Measurements from ENCODE around the gene ECEL1. TPM values are rescaled to one million over a fixed set of nuclear protein-coding genes. Genes with fewer than 3 reads are reported as not detected.

ECEL1 gene
- total and polyA plus RNA-seq, 8 donors = 0.10 to 0.64 (median 0.39) TPM

GRCh38 chr2:232484628-232485347, 2.8 kb downstream of the ECEL1 start:
- intact Hi-C loops (cut with DNase I) = no loop called here
- no peaks in the 10 kb centered on the region for H3K9me3 ChIP-seq
- no peak for ATAC-seq
- TF ChIP-seq, protein P1, sequence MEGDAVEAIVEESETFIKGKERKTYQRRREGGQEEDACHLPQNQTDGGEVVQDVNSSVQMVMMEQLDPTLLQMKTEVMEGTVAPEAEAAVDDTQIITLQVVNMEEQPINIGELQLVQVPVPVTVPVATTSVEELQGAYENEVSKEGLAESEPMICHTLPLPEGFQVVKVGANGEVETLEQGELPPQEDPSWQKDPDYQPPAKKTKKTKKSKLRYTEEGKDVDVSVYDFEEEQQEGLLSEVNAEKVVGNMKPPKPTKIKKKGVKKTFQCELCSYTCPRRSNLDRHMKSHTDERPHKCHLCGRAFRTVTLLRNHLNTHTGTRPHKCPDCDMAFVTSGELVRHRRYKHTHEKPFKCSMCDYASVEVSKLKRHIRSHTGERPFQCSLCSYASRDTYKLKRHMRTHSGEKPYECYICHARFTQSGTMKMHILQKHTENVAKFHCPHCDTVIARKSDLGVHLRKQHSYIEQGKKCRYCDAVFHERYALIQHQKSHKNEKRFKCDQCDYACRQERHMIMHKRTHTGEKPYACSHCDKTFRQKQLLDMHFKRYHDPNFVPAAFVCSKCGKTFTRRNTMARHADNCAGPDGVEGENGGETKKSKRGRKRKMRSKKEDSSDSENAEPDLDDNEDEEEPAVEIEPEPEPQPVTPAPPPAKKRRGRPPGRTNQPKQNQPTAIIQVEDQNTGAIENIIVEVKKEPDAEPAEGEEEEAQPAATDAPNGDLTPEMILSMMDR (IDR thresholded peaks at IDR 0.05) = no peak
- H3K4me3 ChIP-seq = no peak overlapping the region
- DNase-seq = no peak
- H3K27ac ChIP-seq = no peak overlapping the region
- H3K27me3 ChIP-seq = peaks cover 48 to 96% of the 10 kb centered on the region in 2 donors
- H3K36me3 ChIP-seq = no peaks in the 10 kb centered on the region
- H3K4me1 ChIP-seq = peaks cover 0 to 22% of the 10 kb centered on the region in 2 donors

GRCh38 chr2:232483923-232484627, 3.6 kb downstream of the ECEL1 start:
- Histone ChIP-seq H3K36me3 (no peaks in the 10 kb centered on the region), H3K9me3 (no peaks in the 10 kb centered on the region), H3K27ac (no peak overlapping the region), H3K4me3 (no peak overlapping the region), H3K27me3 (peaks cover 47 to 88% of the 10 kb centered on the region in 2 donors), H3K4me1 (peaks cover 0 to 22% of the 10 kb centered on the region in 2 donors)
- DNase-seq (peak in 1 of 4 donors; percentile 68), ATAC-seq (no peak)
- TF ChIP-seq, protein P1 (IDR thresholded peaks at IDR 0.05) = no peak
- intact Hi-C loops (cut with DNase I) = no loop called here

DNA sequence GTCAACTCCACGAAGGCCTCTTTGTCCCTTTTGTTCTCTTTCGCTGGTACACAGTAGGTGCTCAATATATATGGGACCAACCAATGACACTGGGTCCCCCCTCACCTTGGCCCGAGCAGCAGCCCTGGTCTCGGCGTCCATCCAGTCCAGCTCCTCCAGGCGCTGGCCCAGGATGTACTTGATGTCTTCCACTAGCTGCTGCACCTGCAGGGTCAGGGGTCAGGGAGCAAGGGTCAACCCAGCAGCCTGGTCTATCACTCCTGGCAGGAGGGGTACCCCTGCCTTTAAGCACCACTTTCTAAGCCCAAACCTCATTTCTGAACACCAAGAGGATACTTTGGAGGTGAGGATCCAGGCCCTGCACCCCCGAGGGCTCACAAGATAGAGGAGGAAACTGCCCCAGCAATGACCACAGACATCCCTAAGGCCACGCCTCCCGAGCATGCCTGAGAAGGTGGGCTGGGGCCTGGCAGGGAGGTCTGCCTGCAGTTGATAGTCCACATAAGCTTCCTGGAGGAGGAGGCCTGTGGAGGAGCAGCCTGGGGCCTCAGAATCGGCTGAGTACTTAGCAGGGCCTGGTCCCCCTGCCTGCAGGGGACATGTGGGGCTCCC, 4.2 kb downstream of the ECEL1 start:
- Histone ChIP-seq H3K36me3 (no peaks in the 10 kb centered on the region), H3K9me3 (no peaks in the 10 kb centered on the region), H3K4me3 (no peak overlapping the region), H3K4me1 (peaks cover 0 to 22% of the 10 kb centered on the region in 2 donors), H3K27ac (no peak overlapping the region), H3K27me3 (peaks cover 40 to 82% of the 10 kb centered on the region in 2 donors)
- intact Hi-C loops (cut with DNase I) = no loop called here
- ATAC-seq (no peak), DNase-seq (peak in 1 of 4 donors; percentile 67)
- TF ChIP-seq, protein P1 (IDR thresholded peaks at IDR 0.05) = no peak

GRCh38 chr2:232482301-232483238, 5.1 kb downstream of the ECEL1 start:
- ATAC-seq (no peak), DNase-seq (peak in 1 of 4 donors; percentile 72)
- TF ChIP-seq, protein P1 (IDR thresholded peaks at IDR 0.05) = no peak
- Histone ChIP-seq H3K27me3 (peaks cover 34 to 73% of the 10 kb centered on the region in 2 donors), H3K4me1 (peaks cover 0 to 22% of the 10 kb centered on the region in 2 donors), H3K27ac (no peak overlapping the region), H3K36me3 (no peaks in the 10 kb centered on the region), H3K4me3 (no peak overlapping the region), H3K9me3 (no peaks in the 10 kb centered on the region)
- intact Hi-C loops (cut with DNase I) = no loop called here

Measured in left lung (tissue), 10 donors.